HEK293 (cell line): ENCODE data around the gene MED28.

ENCODE experiments used
- CTCF ChIA-PET: fragments of 350-600 bp; formaldehyde crosslinking; extraction: SDS; loops from one replicate; lab custom pipeline; 2021; ENCODE audit warnings: antibody characterized with exemption; lab: Yijun Ruan, JAX
- POLR2A ChIA-PET: fragments of 300-600 bp; formaldehyde crosslinking; extraction: SDS; loops from one replicate; lab custom pipeline; 2020; ENCODE audit warnings: antibody characterized with exemption, inconsistent platforms; lab: Yijun Ruan, JAX
- H3K27ac ChIP-seq: fragments of 200-500 bp; sonication (Bioruptor generic); 2 replicates; pipeline ENCODE4 v1.5.1; 2014; ENCODE audit warnings: low read depth, low read length, control low read depth, inconsistent platforms; ENCODE audit errors: extremely low read depth
- H3K36me3 ChIP-seq, 2 experiments: fragments of 200-500 bp in 1 of 2; sonication (Bioruptor generic) in 1 of 2; 1 replicate in 1 of 2; 2 replicates in 1 of 2; pipeline ENCODE4 v1.5.1; 2014 to 2017; ENCODE audit warnings: inconsistent platforms in 2 of 2, low read length in 2 of 2; ENCODE audit not compliant: control insufficient read depth in 2 of 2, insufficient read depth in 1 of 2
- H3K4me1 ChIP-seq: fragments of 200-500 bp; sonication (Bioruptor generic); 2 replicates; pipeline ENCODE4 v1.5.1; 2014; ENCODE audit warnings: mild to moderate bottlenecking, low read length, inconsistent platforms; ENCODE audit not compliant: control insufficient read depth, insufficient read depth
- H3K4me3 ChIP-seq: 2 replicates; pipeline ENCODE4 v1.5.1; 2011; ENCODE audit warnings: low read depth, mild to moderate bottlenecking, control low read depth, low read length, moderate library complexity
- H3K9me3 ChIP-seq: fragments of 200-500 bp; sonication (Bioruptor generic); 2 replicates; pipeline ENCODE4 v1.5.1; 2014; ENCODE audit warnings: low read depth, low read length, inconsistent platforms; ENCODE audit not compliant: control insufficient read depth, insufficient read depth
- BCL11B ChIP-seq: fragments of 450-650 bp; formaldehyde crosslinking; IDR thresholded peaks from 2 replicates; pipeline ENCODE4 v1.5.1; 2016; ENCODE audit warnings: low read depth, missing biosample characterization, missing genetic modification characterization
- FEZF1 ChIP-seq: fragments of 450-650 bp; formaldehyde crosslinking; IDR thresholded peaks from 2 replicates; pipeline ENCODE4 v1.5.1; 2016; ENCODE audit warnings: missing biosample characterization, missing genetic modification characterization
- KLF7 ChIP-seq: fragments of 450-650 bp; formaldehyde crosslinking; IDR thresholded peaks from 2 replicates; pipeline ENCODE4 v1.5.1; 2016; ENCODE audit warnings: missing biosample characterization, missing genetic modification characterization, borderline replicate concordance
- KLF8 ChIP-seq: fragments of 450-650 bp; formaldehyde crosslinking; IDR thresholded peaks from 2 replicates; pipeline ENCODE4 v1.5.1; 2016; ENCODE audit warnings: missing biosample characterization, missing genetic modification characterization
- RBAK ChIP-seq: fragments of 450-650 bp; formaldehyde crosslinking; IDR thresholded peaks from 2 replicates; pipeline ENCODE4 v1.5.1; 2016; ENCODE audit warnings: missing biosample characterization, missing genetic modification characterization
- ZBTB17 ChIP-seq: fragments of 450-650 bp; formaldehyde crosslinking; IDR thresholded peaks from 2 replicates; pipeline ENCODE4 v1.5.1; 2016; ENCODE audit warnings: missing biosample characterization, missing genetic modification characterization
- ZBTB48 ChIP-seq: fragments of 450-650 bp; formaldehyde crosslinking; IDR thresholded peaks from 2 replicates; pipeline ENCODE4 v1.5.1; 2016; ENCODE audit warnings: missing biosample characterization, missing genetic modification characterization
- ZEB2 ChIP-seq: fragments of 450-650 bp; formaldehyde crosslinking; IDR thresholded peaks from 2 replicates; pipeline ENCODE4 v1.5.1; 2016; ENCODE audit warnings: missing biosample characterization, missing genetic modification characterization
- ZNF146 ChIP-seq: fragments of 450-650 bp; formaldehyde crosslinking; IDR thresholded peaks from 2 replicates; pipeline ENCODE4 v1.5.1; 2016; ENCODE audit warnings: missing biosample characterization, missing genetic modification characterization
- ZNF18 ChIP-seq: fragments of 450-650 bp; formaldehyde crosslinking; IDR thresholded peaks from 2 replicates; pipeline ENCODE4 v1.5.1; 2016; ENCODE audit warnings: missing biosample characterization, missing genetic modification characterization
- ZNF202 ChIP-seq: fragments of 450-650 bp; formaldehyde crosslinking; IDR thresholded peaks from 2 replicates; pipeline ENCODE4 v1.5.1; 2016; ENCODE audit warnings: missing biosample characterization, missing genetic modification characterization, borderline replicate concordance
- ZNF214 ChIP-seq: fragments of 450-650 bp; formaldehyde crosslinking; IDR thresholded peaks from 2 replicates; pipeline ENCODE4 v1.5.1; 2017; ENCODE audit warnings: missing biosample characterization, mild to moderate bottlenecking, missing genetic modification characterization, borderline replicate concordance
- ZNF239 ChIP-seq: fragments of 450-650 bp; formaldehyde crosslinking; IDR thresholded peaks from 2 replicates; pipeline ENCODE4 v1.5.1; 2016; ENCODE audit warnings: missing biosample characterization, missing genetic modification characterization
- ZNF274 ChIP-seq, 2 experiments: fragments of 200-500 bp in 1 of 2; fragments of 450-650 bp in 1 of 2; sonication (Bioruptor generic) in 1 of 2; formaldehyde crosslinking in 1 of 2; IDR thresholded peaks; 2 replicates each; pipeline versions ENCODE4 v1.5.1 to v1.6.1; 2014 to 2016; ENCODE audit warnings: borderline replicate concordance in 1 of 2, inconsistent platforms in 1 of 2, low read length in 1 of 2, missing biosample characterization in 1 of 2, missing genetic modification characterization in 1 of 2
- ZNF37A ChIP-seq: fragments of 450-650 bp; IDR thresholded peaks from 2 replicates; pipeline ENCODE4 v1.5.1; 2018; ENCODE audit warnings: missing biosample characterization, missing genetic modification characterization
- ZNF473 ChIP-seq: fragments of 450-650 bp; formaldehyde crosslinking; IDR thresholded peaks from 2 replicates; pipeline ENCODE4 v1.5.1; 2017; ENCODE audit warnings: missing biosample characterization, missing genetic modification characterization
- ZNF530 ChIP-seq: fragments of 450-650 bp; formaldehyde crosslinking; IDR thresholded peaks from 2 replicates; pipeline ENCODE4 v1.5.1; 2016; ENCODE audit warnings: low read depth, missing biosample characterization, missing genetic modification characterization
- ZNF560 ChIP-seq: fragments of 450-650 bp; formaldehyde crosslinking; IDR thresholded peaks from 2 replicates; pipeline ENCODE4 v1.5.1; 2017; ENCODE audit warnings: missing biosample characterization, missing genetic modification characterization, borderline replicate concordance
- ZNF596 ChIP-seq: fragments of 450-650 bp; IDR thresholded peaks from 2 replicates; pipeline ENCODE4 v1.5.0; 2018; ENCODE audit warnings: missing biosample characterization, mild to moderate bottlenecking, missing genetic modification characterization, moderate library complexity
- ZNF654 ChIP-seq: fragments of 450-650 bp; formaldehyde crosslinking; IDR thresholded peaks from 2 replicates; pipeline ENCODE4 v1.5.1; 2016; ENCODE audit warnings: low read depth, missing biosample characterization, missing genetic modification characterization
- ZNF768 ChIP-seq: fragments of 450-650 bp; formaldehyde crosslinking; IDR thresholded peaks from 2 replicates; pipeline ENCODE4 v1.5.1; 2018; ENCODE audit warnings: missing biosample characterization, mild to moderate bottlenecking, missing genetic modification characterization
- ZNF792 ChIP-seq: fragments of 450-650 bp; formaldehyde crosslinking; IDR thresholded peaks from 2 replicates; pipeline ENCODE4 v1.5.1; 2016; ENCODE audit warnings: missing biosample characterization, missing genetic modification characterization
- TF ChIP-seq, protein P1 (sequence below): fragments of 450-650 bp; formaldehyde crosslinking; IDR thresholded peaks from 2 replicates; pipeline ENCODE4 v1.5.1; 2016; ENCODE audit warnings: missing biosample characterization, missing genetic modification characterization, low read depth
- TF ChIP-seq, protein P2 (sequence below): fragments of 450-650 bp; formaldehyde crosslinking; IDR thresholded peaks from 2 replicates; pipeline ENCODE4 v1.5.1; 2016; ENCODE audit warnings: missing biosample characterization, missing genetic modification characterization

The MED28 gene

DNA sequence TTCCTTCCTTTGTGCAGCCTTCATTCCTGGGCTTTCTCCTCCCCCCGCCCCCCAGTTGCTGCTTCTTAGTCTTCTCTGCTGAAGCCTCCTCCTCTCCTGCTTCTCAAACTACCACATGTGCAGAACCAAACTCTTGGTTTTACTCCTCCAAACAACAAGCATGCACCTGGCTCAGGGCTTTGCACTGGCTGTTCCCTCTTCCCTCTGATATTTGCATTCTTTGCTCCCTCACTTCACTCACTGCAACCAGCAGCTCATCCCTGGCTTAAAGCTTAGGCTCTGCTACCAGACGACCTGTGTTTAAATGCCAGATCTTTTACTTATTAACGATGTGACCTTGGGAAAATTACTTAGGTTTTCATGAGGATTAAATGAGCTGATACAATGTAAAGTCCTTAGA is 51.4 kb downstream of the MED28 start (continued):
- no peak for TF ChIP-seq ZNF18 (tag by site-specific recombination)
- no peak for TF ChIP-seq RBAK (tag by site-specific recombination)
- TF ChIP-seq ZEB2 (tag by site-specific recombination) = no peak
- no peak for TF ChIP-seq KLF8 (tag by site-specific recombination)
- TF ChIP-seq ZNF214 = no peak
- TF ChIP-seq ZNF792 = no peak
- TF ChIP-seq KLF7 (tag by site-specific recombination) = no peak

GRCh38 chr4:17667253-17667652 is 52.8 kb downstream of the MED28 start:
- Histone ChIP-seq H3K36me3 (no peaks in the 10 kb centered on the region), H3K9me3 (no peaks in the 10 kb centered on the region), H3K27ac (no peak overlapping the region), H3K4me1 (no peaks in the 10 kb centered on the region), H3K4me3 (no peak overlapping the region)
- CTCF ChIA-PET = no interaction called here
- no peak for TF ChIP-seq ZNF146 (tag by site-specific recombination)
- TF ChIP-seq BCL11B (tag by site-specific recombination) = no peak
- TF ChIP-seq ZNF37A (tag by site-specific recombination) = no peak
- TF ChIP-seq ZNF768 (tag by site-specific recombination) = no peak
- no peak for TF ChIP-seq FEZF1 (tag by site-specific recombination)
- no peak for TF ChIP-seq ZNF530 (tag by site-specific recombination)
- TF ChIP-seq ZNF596 (tag by site-specific recombination) = no peak
- POLR2A ChIA-PET = no interaction called here

- no peaks in the 10 kb centered on the region for H3K4me1 ChIP-seq
- H3K27ac ChIP-seq = no peak overlapping the region
- ChIA-PET CTCF (no interaction called here), POLR2A (no interaction called here)
- H3K9me3 ChIP-seq = no peaks in the 10 kb centered on the region
- H3K4me3 ChIP-seq = no peak overlapping the region
- TF ChIP-seq ZBTB17 (tag by site-specific recombination) (no peak), ZNF239 (no peak), ZNF560 (tag by site-specific recombination) (no peak), ZNF473 (tag by site-specific recombination) (no peak), ZNF146 (tag by site-specific recombination) (no peak), ZBTB48 (tag by site-specific recombination) (no peak), ZNF274 (IDR thresholded peaks at IDR 0.05; ENCODE audit: low read length) (no peak), ZNF274 (tag by site-specific recombination; IDR thresholded peaks at IDR 0.05; ENCODE audit: borderline replicate concordance) (no peak), ZNF202 (tag by site-specific recombination) (no peak), ZNF654 (tag by site-specific recombination) (no peak)
- TF ChIP-seq, protein P1, sequence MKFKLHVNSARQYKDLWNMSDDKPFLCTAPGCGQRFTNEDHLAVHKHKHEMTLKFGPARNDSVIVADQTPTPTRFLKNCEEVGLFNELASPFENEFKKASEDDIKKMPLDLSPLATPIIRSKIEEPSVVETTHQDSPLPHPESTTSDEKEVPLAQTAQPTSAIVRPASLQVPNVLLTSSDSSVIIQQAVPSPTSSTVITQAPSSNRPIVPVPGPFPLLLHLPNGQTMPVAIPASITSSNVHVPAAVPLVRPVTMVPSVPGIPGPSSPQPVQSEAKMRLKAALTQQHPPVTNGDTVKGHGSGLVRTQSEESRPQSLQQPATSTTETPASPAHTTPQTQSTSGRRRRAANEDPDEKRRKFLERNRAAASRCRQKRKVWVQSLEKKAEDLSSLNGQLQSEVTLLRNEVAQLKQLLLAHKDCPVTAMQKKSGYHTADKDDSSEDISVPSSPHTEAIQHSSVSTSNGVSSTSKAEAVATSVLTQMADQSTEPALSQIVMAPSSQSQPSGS (tag by site-specific recombination) = no peak
- TF ChIP-seq, protein P2, sequence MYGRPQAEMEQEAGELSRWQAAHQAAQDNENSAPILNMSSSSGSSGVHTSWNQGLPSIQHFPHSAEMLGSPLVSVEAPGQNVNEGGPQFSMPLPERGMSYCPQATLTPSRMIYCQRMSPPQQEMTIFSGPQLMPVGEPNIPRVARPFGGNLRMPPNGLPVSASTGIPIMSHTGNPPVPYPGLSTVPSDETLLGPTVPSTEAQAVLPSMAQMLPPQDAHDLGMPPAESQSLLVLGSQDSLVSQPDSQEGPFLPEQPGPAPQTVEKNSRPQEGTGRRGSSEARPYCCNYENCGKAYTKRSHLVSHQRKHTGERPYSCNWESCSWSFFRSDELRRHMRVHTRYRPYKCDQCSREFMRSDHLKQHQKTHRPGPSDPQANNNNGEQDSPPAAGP (tag by site-specific recombination) = no peak
- no peaks in the 10 kb centered on the region for H3K36me3 ChIP-seq
Observed at GRCh38 chr4:17667653-17668201, 53.3 kb downstream of the MED28 start.
